CD1c-positive myeloid dendritic cell (primary cell): ENCODE data around the gene HSPB1.
"Not testable (repeated sequence)": the region's sequence is repeated elsewhere in the genome, so short reads cannot be mapped to it uniquely, and the experiment has no call there.

Source experiments
- DNase-seq: peaks from one replicate; pipeline ENCODE4 v3.0.0-alpha.2; 2016; ENCODE audit errors: extremely low spot score

HSPB1 gene

GRCh38 chr7:76333511-76334101, 31.1 kb downstream of the HSPB1 start:
- DNase-seq, result peak; percentile 48

GRCh38 chr7:76334320-76334967, 32.0 kb downstream of the HSPB1 start:
- DNase-seq, result no peak

- DNase-seq, result not testable (repeated sequence)
Observed at GRCh38 chr7:76335417-76335816, 32.9 kb downstream of the HSPB1 start.

DNA sequence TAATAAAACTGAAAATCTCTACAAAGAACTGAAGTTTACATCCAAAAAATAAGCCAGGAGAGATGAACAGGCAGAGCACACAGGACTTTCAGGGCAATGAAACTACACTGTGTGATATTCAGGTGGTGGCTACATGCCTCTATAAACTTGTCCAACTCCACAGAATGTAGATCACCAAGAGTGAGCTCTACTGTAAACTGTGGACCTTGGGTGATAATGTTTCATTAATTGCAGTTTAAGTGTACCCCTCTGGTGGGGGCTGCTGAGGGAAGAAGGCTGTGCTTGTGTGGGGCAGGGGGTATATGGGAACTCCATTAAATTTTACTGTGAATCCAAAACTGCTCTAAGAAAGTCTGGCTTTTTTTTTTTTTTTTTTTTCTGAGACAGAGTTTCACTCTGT, 33.6 kb downstream of the HSPB1 start:
- DNase-seq, result no peak

DNA sequence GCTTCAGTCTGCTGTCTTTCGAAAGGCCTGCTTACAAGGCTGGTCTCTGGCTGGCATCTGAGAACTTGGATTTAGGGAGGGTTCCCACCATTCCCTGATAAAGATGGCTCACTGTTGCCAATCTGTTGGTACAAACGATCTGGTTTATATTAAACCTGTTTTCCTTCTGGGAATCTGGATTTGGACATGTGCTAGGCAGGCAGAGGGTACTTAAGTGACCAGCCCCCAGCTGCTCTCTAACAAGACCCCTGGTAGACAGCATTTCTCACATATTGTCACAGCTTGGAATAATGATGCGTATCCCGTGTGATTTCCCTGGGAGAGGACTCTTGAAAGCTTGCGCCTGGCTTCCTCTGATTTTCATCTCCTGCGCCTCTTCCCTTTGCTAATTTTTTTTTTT, 34.7 kb downstream of the HSPB1 start:
- DNase-seq, result no peak

- DNase-seq, result no peak
Observed at GRCh38 chr7:76338298-76339084, 36.0 kb downstream of the HSPB1 start.

- DNase-seq, result no peak
Observed at GRCh38 chr7:76340617-76341131, 38.2 kb downstream of the HSPB1 start.

- DNase-seq, result no peak
Observed at GRCh38 chr7:76342222-76342621, 39.7 kb downstream of the HSPB1 start.

DNA sequence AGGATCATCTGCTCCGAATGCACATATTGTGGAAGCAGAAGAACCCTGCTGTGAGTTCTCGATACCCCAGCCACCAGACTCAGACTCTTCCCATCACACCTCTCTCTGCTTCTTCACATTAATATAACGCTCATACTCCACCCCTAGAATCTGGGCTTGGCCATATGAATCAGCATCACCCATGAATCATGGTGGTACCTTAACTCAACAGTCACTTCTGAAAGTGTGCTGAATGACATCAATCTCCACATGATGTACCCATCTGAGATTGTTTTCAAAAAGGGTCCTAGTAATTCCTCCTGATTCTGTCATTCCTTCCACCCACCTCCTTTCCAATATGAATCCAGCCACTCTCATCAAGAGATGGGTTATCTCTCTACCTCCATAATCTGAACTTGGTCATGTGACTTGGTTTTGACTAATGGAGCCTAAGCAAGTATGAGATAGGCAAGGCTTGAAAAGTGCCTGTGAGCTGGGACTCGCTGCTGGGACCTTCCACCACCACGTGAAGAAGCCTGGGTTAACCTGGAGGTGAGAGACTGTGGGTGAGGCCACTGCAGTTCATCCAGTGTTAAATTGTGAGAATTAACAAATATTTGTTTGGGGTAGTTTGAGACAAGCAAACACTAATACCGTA, 40.9 kb downstream of the HSPB1 start:
- DNase-seq, result no peak

DNA sequence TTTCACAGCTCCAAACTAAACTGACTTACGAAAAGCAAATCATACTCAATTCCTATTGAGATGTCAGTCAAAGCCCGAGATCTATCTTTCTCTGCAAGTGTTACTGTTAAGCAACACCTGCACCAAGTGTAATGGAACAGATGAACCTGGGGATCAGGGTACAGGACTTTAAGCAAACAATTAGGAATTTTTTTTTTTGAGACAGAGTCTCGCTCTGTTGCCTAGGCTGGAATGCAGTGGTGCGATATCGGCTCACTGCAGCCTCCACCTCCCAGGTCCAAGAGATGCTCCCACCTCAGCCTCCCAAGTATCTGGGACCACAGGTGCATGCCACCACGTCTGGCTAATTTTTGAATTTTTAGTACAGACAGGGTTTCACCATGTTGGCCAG, 41.5 kb downstream of the HSPB1 start:
- no peak for DNase-seq

- DNase-seq, result no peak
Observed at GRCh38 chr7:76346097-76346496, 43.6 kb downstream of the HSPB1 start.

- DNase-seq, result peak; percentile 52
Observed at GRCh38 chr7:76346778-76347177, 44.3 kb downstream of the HSPB1 start.

GRCh38 chr7:76347710-76348109, 45.2 kb downstream of the HSPB1 start:
- no peak for DNase-seq

- DNase-seq, result no peak
Observed at GRCh38 chr7:76349313-76349885, 46.9 kb downstream of the HSPB1 start.

DNA sequence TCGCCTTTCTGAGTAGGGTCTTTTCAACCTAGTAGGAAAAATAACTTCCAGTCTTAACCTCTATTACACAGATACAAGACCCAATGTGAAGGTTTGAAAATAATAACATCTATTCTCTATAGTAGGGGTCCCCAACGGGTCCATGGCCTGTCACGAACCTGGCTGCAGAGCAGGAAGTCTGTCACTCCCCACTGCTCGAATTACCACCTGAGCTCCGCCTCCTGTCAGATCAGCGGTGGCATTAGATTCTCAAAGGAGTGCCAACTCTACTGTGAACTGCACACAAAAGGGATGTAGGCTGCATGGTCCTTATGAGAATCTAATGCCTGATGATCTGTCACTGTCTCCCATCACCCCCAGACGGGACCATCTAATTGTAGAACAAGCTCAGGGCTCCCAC, 48.9 kb downstream of the HSPB1 start:
- DNase-seq, result no peak

GRCh38 chr7:76352193-76352592, 49.7 kb downstream of the HSPB1 start:
- no peak for DNase-seq

- DNase-seq, result no peak
Observed at GRCh38 chr7:76353744-76354143, 51.3 kb downstream of the HSPB1 start.
